Stimulated activated CD8-positive, alpha-beta memory T cell treated with anti-CD3 and anti-CD28 coated beads, Interleukin-15, amount 100 ng/mL, for 24 hours (primary cell): ENCODE results near the gene EIF2B2.

Experiments
- DNase-seq: peaks from one replicate; pipeline ENCODE4 v3.0.0-alpha.2; 2020; ENCODE audit warnings: low read depth

The EIF2B2 gene

GRCh38 chr14:75044752-75045151 is 42.0 kb downstream of the EIF2B2 start:
- no peak for DNase-seq

GRCh38 chr14:75046275-75046674 is 43.6 kb downstream of the EIF2B2 start:
- DNase-seq, result no peak

GRCh38 chr14:75046899-75047298 is 44.2 kb downstream of the EIF2B2 start:
- DNase-seq, result no peak

- DNase-seq, result no peak
These were observed 44.8 kb downstream of the EIF2B2 start for GRCh38 chr14:75047506-75047905.

GRCh38 chr14:75048101-75048500 is 45.4 kb downstream of the EIF2B2 start:
- no peak for DNase-seq

- no peak for DNase-seq
These were observed 46.4 kb downstream of the EIF2B2 start for GRCh38 chr14:75049136-75049535.

- no peak for DNase-seq
These were observed 47.0 kb downstream of the EIF2B2 start for GRCh38 chr14:75049731-75050201.

GRCh38 chr14:75050852-75051555 is 48.3 kb downstream of the EIF2B2 start, which contains the start of gene MLH3:
TSS of gene MLH3 (minus strand) at chr14:75051467. CDS start at chr14:75049655, 1,812 bp downstream.
- DNase-seq, result peak; percentile 56

- DNase-seq, result no peak
These were observed 48.8 kb downstream of the EIF2B2 start for GRCh38 chr14:75051556-75051899.

GRCh38 chr14:75053396-75054291 is 50.9 kb downstream of the EIF2B2 start:
- no peak for DNase-seq

- no peak for DNase-seq
These were observed 51.7 kb downstream of the EIF2B2 start for GRCh38 chr14:75054421-75054820.

- DNase-seq, result no peak
These were observed 56.9 kb downstream of the EIF2B2 start for GRCh38 chr14:75059642-75060041.

- DNase-seq, result no peak
These were observed 57.7 kb downstream of the EIF2B2 start for GRCh38 chr14:75060420-75060819.
